Large intestine (tissue), 3 donors: ENCODE data around the gene QKI. TPM values are rescaled to one million over a fixed set of nuclear protein-coding genes. Genes with fewer than 3 reads are reported as not detected.
"Not testable (repeated sequence)": the region's sequence is repeated elsewhere in the genome, so short reads cannot be mapped to it uniquely, and the experiment has no call there.

Experiments used
- DNase-seq, 2 donors: peaks; one replicate each; pipeline versions ENCODE4 v3.0.0 to v3.0.0-alpha.2; 2013
- H3K27ac ChIP-seq: one replicate; pipeline ENCODE4 v1.5.1; 2013; ENCODE audit warnings: low read length
- H3K27me3 ChIP-seq: 2 replicates; pipeline ENCODE4 v1.6.1; 2013; ENCODE audit warnings: low read length; ENCODE audit not compliant: control insufficient read depth, insufficient read depth
- H3K36me3 ChIP-seq: 2 replicates; pipeline ENCODE4 v1.6.1; 2013; ENCODE audit warnings: low read length; ENCODE audit not compliant: control insufficient read depth, insufficient read depth
- H3K4me1 ChIP-seq: one replicate; pipeline ENCODE4 v1.6.1; 2013; ENCODE audit warnings: low read length; ENCODE audit not compliant: control insufficient read depth, insufficient read depth
- H3K4me3 ChIP-seq: one replicate; pipeline ENCODE4 v1.5.1; 2013; ENCODE audit warnings: low read length
- H3K9me3 ChIP-seq: one replicate; pipeline ENCODE4 v1.6.1; 2013; ENCODE audit warnings: mild to moderate bottlenecking, low read depth, low read length, moderate library complexity; ENCODE audit not compliant: control insufficient read depth
- WGBS: methylation state at CpG from one replicate; pipeline ENCODE4 v1.1.5; 2013; ENCODE audit warnings: low lambda C conversion rate; ENCODE audit not compliant: insufficient coverage; 5-methylcytosine and 5-hydroxymethylcytosine counted together
- polyA plus RNA-seq: library from polyadenylated mRNA; unstranded; fragments of 120-200 nt; gene quantifications from one replicate; pipeline ENCODE4 v1.2.1, GENCODE V29; 2013

Gene QKI
- polyA plus RNA-seq, 1 donor, result 30.2 TPM

GRCh38 chr6:163375361-163375760 is 39.2 kb upstream of the QKI start:
- Histone ChIP-seq H3K4me1 (no peaks in the 10 kb centered on the region), H3K36me3 (no peaks in the 10 kb centered on the region), H3K4me3 (no peak overlapping the region), H3K27me3 (no peaks in the 10 kb centered on the region), H3K27ac (no peak overlapping the region), H3K9me3 (no peaks in the 10 kb centered on the region)
- WGBS, result no CpG with 5 or more reads among the region's 10 CpGs
- no peak for DNase-seq

- H3K4me3 ChIP-seq, result no peak overlapping the region
- H3K36me3 ChIP-seq, result no peaks in the 10 kb centered on the region
- H3K27ac ChIP-seq, result no peak overlapping the region
- no peaks in the 10 kb centered on the region for H3K4me1 ChIP-seq
- WGBS, result 100% methylated on average over 2 of the region's 7 CpGs
- DNase-seq, result no peak
- no peaks in the 10 kb centered on the region for H3K9me3 ChIP-seq
- no peaks in the 10 kb centered on the region for H3K27me3 ChIP-seq
Measured at GRCh38 chr6:163376187-163376586, 38.3 kb upstream of the QKI start.

DNA sequence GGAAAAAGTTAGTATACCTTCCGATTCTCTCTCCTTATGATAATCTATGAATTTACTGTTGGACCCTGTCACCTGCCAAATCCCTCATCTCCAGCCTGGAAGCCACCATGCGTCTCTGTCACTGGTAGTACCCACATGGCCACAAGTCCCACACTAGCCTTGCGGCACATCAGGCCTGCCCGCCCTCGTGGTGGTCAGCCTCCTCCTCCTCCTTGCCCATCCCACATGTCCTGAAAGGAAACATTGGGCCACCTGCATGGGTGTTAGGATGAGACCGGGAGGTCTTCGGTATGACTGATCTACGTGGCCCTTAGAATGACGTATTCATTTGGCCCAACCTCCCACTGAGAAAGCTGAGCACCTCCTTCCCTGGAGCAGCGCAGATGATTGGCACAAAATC is 37.0 kb upstream of the QKI start:
- DNase-seq, result no peak
- Histone ChIP-seq H3K9me3 (no peaks in the 10 kb centered on the region), H3K4me1 (no peaks in the 10 kb centered on the region), H3K4me3 (no peak overlapping the region), H3K27ac (no peak overlapping the region), H3K36me3 (no peaks in the 10 kb centered on the region), H3K27me3 (no peaks in the 10 kb centered on the region)
- no CpG with 5 or more reads among the region's 10 CpGs for WGBS

DNA sequence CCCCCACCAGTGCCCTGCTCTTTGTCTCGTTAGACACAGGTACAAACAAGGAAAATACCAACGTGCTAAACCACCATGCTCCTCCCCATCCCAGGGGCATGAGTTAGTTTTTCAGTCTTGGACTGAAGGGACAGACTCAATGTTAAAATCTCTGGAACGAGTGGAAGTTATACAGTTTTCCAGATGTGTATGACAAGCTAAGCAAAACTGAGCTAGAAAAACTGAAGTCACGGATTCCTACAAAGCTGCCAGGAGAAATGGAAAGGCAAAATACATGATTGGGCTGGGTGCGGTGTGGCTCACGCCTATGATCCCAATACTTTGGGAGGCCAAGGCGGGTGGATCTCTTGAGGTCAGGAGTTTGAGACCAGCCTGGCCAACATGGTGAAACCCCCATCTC is 34.3 kb upstream of the QKI start:
- Histone ChIP-seq H3K4me1 (no peaks in the 10 kb centered on the region), H3K9me3 (no peaks in the 10 kb centered on the region), H3K27ac (no peak overlapping the region), H3K4me3 (no peak overlapping the region), H3K36me3 (no peaks in the 10 kb centered on the region), H3K27me3 (no peaks in the 10 kb centered on the region)
- no peak for DNase-seq
- 100% methylated on average over 1 of the region's 7 CpGs for WGBS

GRCh38 chr6:163381118-163381756 is 33.3 kb upstream of the QKI start:
- Histone ChIP-seq H3K27me3 (no peaks in the 10 kb centered on the region), H3K4me3 (no peak overlapping the region), H3K4me1 (no peaks in the 10 kb centered on the region), H3K9me3 (no peaks in the 10 kb centered on the region), H3K36me3 (no peaks in the 10 kb centered on the region), H3K27ac (no peak overlapping the region)
- no peak for DNase-seq
- no CpG with 5 or more reads among the region's 8 CpGs for WGBS

DNA sequence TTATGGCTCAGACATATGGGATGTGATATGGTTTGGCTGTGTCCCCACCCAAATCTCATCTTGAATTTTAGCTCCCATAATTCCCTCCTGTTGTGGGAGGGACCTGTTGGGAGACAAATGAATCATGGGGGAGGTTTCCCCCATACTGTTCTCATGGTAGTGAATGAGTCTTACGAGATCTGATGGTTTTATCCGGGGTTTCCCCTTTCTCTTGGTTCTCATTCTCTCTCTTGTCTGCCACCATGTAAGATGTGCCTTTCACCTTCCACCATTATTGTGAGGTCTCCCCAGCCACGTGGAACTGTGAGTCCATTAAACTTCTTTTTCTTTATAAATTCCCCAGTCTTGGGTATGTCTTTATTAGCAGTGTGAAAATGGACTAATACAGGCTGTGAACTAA is 31.1 kb upstream of the QKI start:
- not testable (repeated sequence) for H3K4me3 ChIP-seq, H3K27ac ChIP-seq, DNase-seq, H3K36me3 ChIP-seq, H3K4me1 ChIP-seq, H3K27me3 ChIP-seq, H3K9me3 ChIP-seq
- no CpG with 5 or more reads among the region's 3 CpGs for WGBS

DNA sequence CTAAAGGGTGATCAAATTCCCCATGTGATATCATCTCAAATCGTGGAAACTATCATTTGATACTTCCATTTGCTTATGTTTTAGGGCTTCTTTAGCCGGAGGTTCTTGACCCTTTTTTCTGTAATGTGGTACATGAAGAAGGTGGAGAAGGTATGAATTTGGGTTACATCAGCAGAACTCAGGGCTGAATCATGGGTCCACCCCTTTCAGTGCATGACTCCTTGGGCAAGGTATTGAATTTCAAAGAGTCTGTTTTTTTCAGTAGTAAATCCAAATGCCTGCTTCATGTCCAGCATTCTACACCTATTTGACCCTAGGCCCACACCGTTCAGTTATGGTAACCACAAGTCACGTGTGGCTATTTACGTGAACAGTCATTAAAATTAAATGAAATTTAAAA is 30.6 kb upstream of the QKI start:
- no peaks in the 10 kb centered on the region for H3K27me3 ChIP-seq
- DNase-seq, result no peak
- H3K27ac ChIP-seq, result no peak overlapping the region
- H3K4me1 ChIP-seq, result no peaks in the 10 kb centered on the region
- 95% methylated on average over 4 of the region's 5 CpGs for WGBS
- H3K9me3 ChIP-seq, result no peaks in the 10 kb centered on the region
- H3K36me3 ChIP-seq, result no peaks in the 10 kb centered on the region
- no peak overlapping the region for H3K4me3 ChIP-seq

- Histone ChIP-seq H3K4me3 (no peak overlapping the region), H3K27ac (no peak overlapping the region), H3K4me1 (no peaks in the 10 kb centered on the region), H3K9me3 (no peaks in the 10 kb centered on the region), H3K27me3 (no peaks in the 10 kb centered on the region), H3K36me3 (no peaks in the 10 kb centered on the region)
- no peak for DNase-seq
- 100% methylated on average over 1 of the region's 2 CpGs for WGBS
Measured at GRCh38 chr6:163384510-163384909, 30.0 kb upstream of the QKI start.

- H3K4me3 ChIP-seq, H3K4me1 ChIP-seq, H3K36me3 ChIP-seq, H3K9me3 ChIP-seq, H3K27ac ChIP-seq, H3K27me3 ChIP-seq, DNase-seq: not testable (repeated sequence)
- WGBS, result no CpG with 5 or more reads among the region's 13 CpGs
Measured at GRCh38 chr6:163385503-163385902, 29.0 kb upstream of the QKI start.

GRCh38 chr6:163386329-163386908 is 28.1 kb upstream of the QKI start:
- no peaks in the 10 kb centered on the region for H3K9me3 ChIP-seq
- H3K4me3 ChIP-seq, result no peak overlapping the region
- no peaks in the 10 kb centered on the region for H3K4me1 ChIP-seq
- H3K27ac ChIP-seq, result no peak overlapping the region
- DNase-seq, result no peak
- no peaks in the 10 kb centered on the region for H3K36me3 ChIP-seq
- 43% methylated on average over 2 of the region's 8 CpGs for whole genome bisulfite sequencing
- H3K27me3 ChIP-seq, result no peaks in the 10 kb centered on the region

GRCh38 chr6:163387317-163387716 is 27.2 kb upstream of the QKI start:
- H3K9me3 ChIP-seq, result no peaks in the 10 kb centered on the region
- no peaks in the 10 kb centered on the region for H3K4me1 ChIP-seq
- H3K36me3 ChIP-seq, result no peaks in the 10 kb centered on the region
- no peak overlapping the region for H3K4me3 ChIP-seq
- 100% methylated on average over 1 of the region's 5 CpGs for WGBS
- no peak for DNase-seq
- H3K27me3 ChIP-seq, result no peaks in the 10 kb centered on the region
- H3K27ac ChIP-seq, result no peak overlapping the region
